ENCODE results near the gene GPC5. TPM values are rescaled to one million over a fixed set of nuclear protein-coding genes. Genes with fewer than 3 reads are reported as not detected.

Gene GPC5
- total RNA-seq, 1 experiment from 2014 or later: 0.21 TPM

DNA sequence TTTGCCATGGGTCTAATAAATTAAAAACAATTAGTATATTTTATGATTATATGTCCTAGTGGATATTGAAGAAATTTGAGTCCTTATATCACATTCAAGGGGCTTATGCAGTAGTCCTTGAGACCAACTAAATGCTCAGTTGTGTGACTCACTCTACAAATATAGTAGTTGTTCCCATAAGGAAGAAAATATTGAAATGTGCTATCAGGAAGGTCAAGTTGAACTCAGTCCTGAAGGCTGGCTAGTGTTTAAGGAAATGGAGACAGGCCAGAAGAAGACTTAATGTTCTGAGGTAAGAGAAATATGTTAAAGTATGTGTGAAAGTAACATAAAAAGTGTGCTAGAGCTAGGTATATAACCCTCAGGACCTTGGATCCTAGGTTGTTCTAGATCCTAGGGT is 1062.1 kb downstream of the GPC5 start:
- POLR2A ChIA-PET (ENCODE audit: low non-redundant PET): no interaction called here
- no TSS peak for BruUV-seq (replicated peaks)
- CTCF ChIA-PET: no interaction called here
- TF ChIP-seq, protein P1, sequence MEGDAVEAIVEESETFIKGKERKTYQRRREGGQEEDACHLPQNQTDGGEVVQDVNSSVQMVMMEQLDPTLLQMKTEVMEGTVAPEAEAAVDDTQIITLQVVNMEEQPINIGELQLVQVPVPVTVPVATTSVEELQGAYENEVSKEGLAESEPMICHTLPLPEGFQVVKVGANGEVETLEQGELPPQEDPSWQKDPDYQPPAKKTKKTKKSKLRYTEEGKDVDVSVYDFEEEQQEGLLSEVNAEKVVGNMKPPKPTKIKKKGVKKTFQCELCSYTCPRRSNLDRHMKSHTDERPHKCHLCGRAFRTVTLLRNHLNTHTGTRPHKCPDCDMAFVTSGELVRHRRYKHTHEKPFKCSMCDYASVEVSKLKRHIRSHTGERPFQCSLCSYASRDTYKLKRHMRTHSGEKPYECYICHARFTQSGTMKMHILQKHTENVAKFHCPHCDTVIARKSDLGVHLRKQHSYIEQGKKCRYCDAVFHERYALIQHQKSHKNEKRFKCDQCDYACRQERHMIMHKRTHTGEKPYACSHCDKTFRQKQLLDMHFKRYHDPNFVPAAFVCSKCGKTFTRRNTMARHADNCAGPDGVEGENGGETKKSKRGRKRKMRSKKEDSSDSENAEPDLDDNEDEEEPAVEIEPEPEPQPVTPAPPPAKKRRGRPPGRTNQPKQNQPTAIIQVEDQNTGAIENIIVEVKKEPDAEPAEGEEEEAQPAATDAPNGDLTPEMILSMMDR (conservative IDR thresholded peaks at IDR 0.05; ENCODE audit: low read depth, low read length): no peak
- no peak for TF ChIP-seq EZH2 (IDR thresholded peaks at IDR 0.05; ENCODE audit: borderline replicate concordance, low read depth, low read length, poor library complexity, severe bottlenecking)
- no peak for DNase-seq (ENCODE audit: low spot score)
- Histone ChIP-seq H3K36me3 (ENCODE audit: insufficient read depth, low read length, poor library complexity, severe bottlenecking) (no peaks in the 10 kb centered on the region), H3K9me3 (ENCODE audit: low read depth, low read length, poor library complexity, severe bottlenecking) (no peaks in the 10 kb centered on the region), H3K27me3 (replicated peaks; ENCODE audit: insufficient read depth, low read depth, low read length, poor library complexity) (no peaks in the 10 kb centered on the region), H3K4me1 (ENCODE audit: insufficient read depth, low read length, poor library complexity, severe bottlenecking) (no peaks in the 10 kb centered on the region), H3K4me3 (ENCODE audit: low read depth, low read length, poor library complexity, severe bottlenecking) (no peak overlapping the region), H3K27ac (ENCODE audit: low read depth, low read length, poor library complexity, severe bottlenecking) (no peak overlapping the region)
- intact Hi-C loops (cut with micrococcal nuclease; ENCODE audit: unreplicated experiment): no loop called here

DNA sequence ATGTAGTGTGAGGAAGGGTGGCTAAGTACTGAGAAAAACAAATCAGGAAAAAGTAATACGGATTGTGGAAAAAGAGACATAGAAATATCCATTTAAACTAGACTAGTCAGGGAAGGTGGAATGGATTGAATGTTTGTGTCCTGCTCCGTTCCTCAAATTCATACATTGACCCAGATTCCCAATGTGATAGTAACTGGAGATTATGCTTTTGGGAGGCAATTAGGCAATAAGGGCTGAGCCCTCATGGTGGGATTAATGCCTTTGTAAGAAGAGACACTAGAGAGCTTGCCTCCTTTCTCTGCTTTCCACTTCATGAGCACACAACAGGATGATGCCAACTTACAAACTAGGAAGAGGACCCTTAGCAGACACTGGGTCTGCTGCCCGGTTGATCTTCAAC is 1063.0 kb downstream of the GPC5 start:
- H3K9me3 ChIP-seq (ENCODE audit: low read depth, low read length, poor library complexity, severe bottlenecking): no peaks in the 10 kb centered on the region
- ChIA-PET POLR2A (ENCODE audit: low non-redundant PET) (no interaction called here), CTCF (no interaction called here)
- H3K27ac ChIP-seq (ENCODE audit: low read depth, low read length, poor library complexity, severe bottlenecking): no peak overlapping the region
- H3K27me3 ChIP-seq (replicated peaks; ENCODE audit: insufficient read depth, low read depth, low read length, poor library complexity): no peaks in the 10 kb centered on the region
- no peak overlapping the region for H3K4me3 ChIP-seq (ENCODE audit: low read depth, low read length, poor library complexity, severe bottlenecking)
- no TSS peak for BruUV-seq (replicated peaks)
- TF ChIP-seq, protein P1 (conservative IDR thresholded peaks at IDR 0.05; ENCODE audit: low read depth, low read length): no peak
- TF ChIP-seq EZH2 (IDR thresholded peaks at IDR 0.05; ENCODE audit: borderline replicate concordance, low read depth, low read length, poor library complexity, severe bottlenecking): no peak
- no peak for DNase-seq (ENCODE audit: low spot score)
- intact Hi-C loops (cut with micrococcal nuclease; ENCODE audit: unreplicated experiment): no loop called here
- no peaks in the 10 kb centered on the region for H3K36me3 ChIP-seq (ENCODE audit: insufficient read depth, low read length, poor library complexity, severe bottlenecking)
- H3K4me1 ChIP-seq (ENCODE audit: insufficient read depth, low read length, poor library complexity, severe bottlenecking): no peaks in the 10 kb centered on the region

DNA sequence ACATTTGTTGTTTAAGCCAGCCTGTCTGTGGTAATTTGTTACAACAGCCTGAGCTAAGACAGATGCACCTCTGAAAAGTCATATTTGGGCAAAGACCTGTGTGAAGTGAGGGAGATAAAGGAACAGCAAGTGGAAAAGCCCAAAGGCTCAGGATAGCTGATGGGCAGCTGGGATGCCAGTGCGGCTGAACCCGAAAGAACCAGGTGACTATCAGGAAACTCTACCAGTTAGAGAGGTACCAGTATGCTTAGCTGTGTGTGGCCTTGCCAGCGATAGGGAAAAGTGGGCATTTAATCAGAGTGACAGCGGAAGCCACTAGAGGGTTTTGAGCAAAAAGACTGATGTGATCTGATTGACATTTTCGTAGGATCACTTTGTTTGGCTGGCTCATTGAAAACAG is 1063.4 kb downstream of the GPC5 start:
- Histone ChIP-seq H3K4me3 (ENCODE audit: low read depth, low read length, poor library complexity, severe bottlenecking) (no peak overlapping the region), H3K27ac (ENCODE audit: low read depth, low read length, poor library complexity, severe bottlenecking) (no peak overlapping the region), H3K36me3 (ENCODE audit: insufficient read depth, low read length, poor library complexity, severe bottlenecking) (no peaks in the 10 kb centered on the region), H3K27me3 (replicated peaks; ENCODE audit: insufficient read depth, low read depth, low read length, poor library complexity) (no peaks in the 10 kb centered on the region), H3K4me1 (ENCODE audit: insufficient read depth, low read length, poor library complexity, severe bottlenecking) (no peaks in the 10 kb centered on the region), H3K9me3 (ENCODE audit: low read depth, low read length, poor library complexity, severe bottlenecking) (no peaks in the 10 kb centered on the region)
- CTCF ChIA-PET: no interaction called here
- TF ChIP-seq EZH2 (IDR thresholded peaks at IDR 0.05; ENCODE audit: borderline replicate concordance, low read depth, low read length, poor library complexity, severe bottlenecking): no peak
- TF ChIP-seq, protein P1 (conservative IDR thresholded peaks at IDR 0.05; ENCODE audit: low read depth, low read length): no peak
- BruUV-seq (replicated peaks): no TSS peak
- POLR2A ChIA-PET (ENCODE audit: low non-redundant PET): no interaction called here
- no peak for DNase-seq (ENCODE audit: low spot score)
- intact Hi-C loops (cut with micrococcal nuclease; ENCODE audit: unreplicated experiment): no loop called here

Measured in A673 (cell line).